Activated CD8-positive, alpha-beta T cell treated with anti-CD3 and anti-CD28 coated beads for 36 hours (primary cell): Measurements from ENCODE around the gene SHROOM3. TPM values are rescaled to one million over a fixed set of nuclear protein-coding genes. Genes with fewer than 3 reads are reported as not detected.

Experiments
- ATAC-seq: fragments of 200-7000 bp; cut with Tn5 transposase; one replicate; pipeline ENCODE4 v1.10.0; 2021; ENCODE audit warnings: mild to moderate bottlenecking, moderate library complexity
- CTCF ChIA-PET: fragments of 350-600 bp; sonication (Branson Sonifier 250); formaldehyde crosslinking; loops from one replicate; lab custom pipeline; 2021; ENCODE audit warnings: antibody characterized with exemption; lab: Charles Lee
- POLR2A ChIA-PET: fragments of 350-600 bp; sonication (Branson Sonifier 250); formaldehyde crosslinking; loops from one replicate; lab custom pipeline; 2021; ENCODE audit warnings: antibody characterized with exemption; lab: Charles Lee
- DNase-seq: peaks from one replicate; pipeline ENCODE4 v3.0.0-alpha.2; 2020
- H3K27ac Mint-ChIP-seq: one replicate; pipeline ENCODE4 v1.8.0; 2021; ENCODE audit warnings: mild to moderate bottlenecking, mixed read lengths
- H3K27me3 Mint-ChIP-seq: one replicate; pipeline ENCODE4 v1.8.0; 2021; ENCODE audit warnings: mixed read lengths
- H3K36me3 Mint-ChIP-seq: one replicate; pipeline ENCODE4 v1.8.0; 2021; ENCODE audit warnings: low read depth, mixed read lengths
- H3K4me1 Mint-ChIP-seq: one replicate; pipeline ENCODE4 v1.8.0; 2021; ENCODE audit warnings: low read depth, mixed read lengths
- H3K4me3 Mint-ChIP-seq: one replicate; pipeline ENCODE4 v1.8.0; 2021; ENCODE audit warnings: mild to moderate bottlenecking, moderate library complexity, mixed read lengths
- H3K9me3 Mint-ChIP-seq: one replicate; pipeline ENCODE4 v1.8.0; 2021; ENCODE audit warnings: mixed read lengths
- CTCF ChIP-seq: fragments of 200-600 bp; IDR thresholded peaks from one replicate; pipeline ENCODE4 v1.8.0; 2022; ENCODE audit warnings: antibody characterized with exemption, mild to moderate bottlenecking
- intact Hi-C: fragments of 100-400 bp; cut with micrococcal nuclease; formaldehyde crosslinking; loops from one replicate; pipeline ENCODE4 v1.10.0; 2022
- total RNA-seq, 2 experiments: library from RNA; stranded (reverse); gene quantifications; one replicate each; pipeline ENCODE4 v1.2.3, GENCODE V29; 2021

The SHROOM3 gene
- total RNA-seq, 2 experiments from 2014 or later = not detected

- Mint-ChIP-seq H3K27ac (no peak overlapping the region), H3K27me3 (peaks cover 4% of the 10 kb centered on the region), H3K36me3 (no peaks in the 10 kb centered on the region), H3K4me3 (no peak overlapping the region), H3K4me1 (peaks cover 8% of the 10 kb centered on the region), H3K9me3 (no peaks in the 10 kb centered on the region)
- DNase-seq = no peak
- CTCF ChIA-PET = interaction anchor here (0.7 to 1.2 kb wide), 2 partner anchors 12 to 17 kb away, joined by 3 read pairs; no protein-coding TSS in a partner anchor
- intact Hi-C loops = no loop called here
- TF ChIP-seq CTCF = no peak
- no peak for ATAC-seq
- POLR2A ChIA-PET = interaction anchor here (0.6 kb wide), 1 partner anchor 271 kb away, joined by 3 read pairs; no protein-coding TSS in a partner anchor
Measured at GRCh38 chr4:76740866-76741662, 306.0 kb downstream of the SHROOM3 start.

GRCh38 chr4:76741663-76742020, 306.6 kb downstream of the SHROOM3 start:
- ATAC-seq (no peak), DNase-seq (no peak)
- H3K27me3 Mint-ChIP-seq = peaks cover 4% of the 10 kb centered on the region
- no peak overlapping the region for H3K4me3 Mint-ChIP-seq
- no peaks in the 10 kb centered on the region for H3K9me3 Mint-ChIP-seq
- no peak for TF ChIP-seq CTCF
- ChIA-PET POLR2A (no interaction called here), CTCF (interaction anchor here (0.7 to 1.2 kb wide), 2 partner anchors 12 to 16 kb away, joined by 3 read pairs; no protein-coding TSS in a partner anchor)
- intact Hi-C loops = no loop called here
- H3K4me1 Mint-ChIP-seq = peaks cover 8% of the 10 kb centered on the region
- no peak overlapping the region for H3K27ac Mint-ChIP-seq
- H3K36me3 Mint-ChIP-seq = no peaks in the 10 kb centered on the region

GRCh38 chr4:76744241-76744921, 309.4 kb downstream of the SHROOM3 start:
- intact Hi-C loops = no loop called here
- Mint-ChIP-seq H3K36me3 (no peaks in the 10 kb centered on the region), H3K4me3 (no peak overlapping the region), H3K27ac (no peak overlapping the region), H3K9me3 (no peaks in the 10 kb centered on the region), H3K4me1 (no peaks in the 10 kb centered on the region), H3K27me3 (peaks cover 4% of the 10 kb centered on the region)
- TF ChIP-seq CTCF = no peak
- ChIA-PET CTCF (no interaction called here), POLR2A (no interaction called here)
- no peak for ATAC-seq
- no peak for DNase-seq

DNA sequence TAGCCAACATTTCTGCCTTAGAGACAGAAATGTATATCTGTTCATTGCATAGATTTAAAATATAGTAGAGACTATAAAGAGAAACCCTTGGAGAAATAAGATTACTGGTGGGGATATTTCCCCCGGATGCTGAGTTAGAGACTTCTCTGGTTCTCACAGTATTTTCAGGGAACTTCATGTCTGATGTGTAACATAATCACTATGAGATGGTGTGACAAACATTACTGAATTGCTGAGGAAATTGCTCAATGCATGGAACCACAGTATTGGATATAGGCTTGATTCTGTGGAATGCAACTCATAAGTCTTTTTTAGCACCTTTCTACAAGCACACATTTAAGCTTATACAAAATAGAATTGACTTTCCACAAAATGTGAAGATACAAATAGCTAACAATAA, 310.2 kb downstream of the SHROOM3 start:
- Mint-ChIP-seq H3K27ac (no peak overlapping the region), H3K4me3 (no peak overlapping the region), H3K36me3 (no peaks in the 10 kb centered on the region), H3K9me3 (no peaks in the 10 kb centered on the region), H3K4me1 (no peaks in the 10 kb centered on the region), H3K27me3 (peaks cover 8% of the 10 kb centered on the region)
- ChIA-PET CTCF (no interaction called here), POLR2A (no interaction called here)
- DNase-seq (no peak), ATAC-seq (no peak)
- no peak for TF ChIP-seq CTCF
- intact Hi-C loops = loop anchor here (5.0 kb wide), 1 partner anchor 233 kb away; no protein-coding TSS in a partner anchor

GRCh38 chr4:76747563-76747962, 312.5 kb downstream of the SHROOM3 start:
- TF ChIP-seq CTCF = no peak
- Mint-ChIP-seq H3K27ac (no peak overlapping the region), H3K9me3 (peaks cover 3% of the 10 kb centered on the region), H3K4me1 (no peaks in the 10 kb centered on the region), H3K27me3 (peaks cover 16% of the 10 kb centered on the region), H3K36me3 (no peaks in the 10 kb centered on the region), H3K4me3 (no peak overlapping the region)
- DNase-seq = no peak
- intact Hi-C loops = loop anchor here (5.0 kb wide), 1 partner anchor 235 kb away; no protein-coding TSS in a partner anchor
- CTCF ChIA-PET = no interaction called here
- ATAC-seq = no peak
- POLR2A ChIA-PET = no interaction called here
